ENCODE results near the gene ADCY7.
"Not testable (repeated sequence)": the region's sequence is repeated elsewhere in the genome, so short reads cannot be mapped to it uniquely, and the experiment has no call there.

Gene ADCY7

GRCh38 chr16:50332599-50332998, 66.2 kb downstream of the ADCY7 start:
- DNase-seq (ENCODE audit: low read depth in 4 of 4, low spot score in 1 of 4) = no peak

- DNase-seq (ENCODE audit: low read depth in 4 of 4, low spot score in 1 of 4) = no peak
These were observed 68.0 kb downstream of the ADCY7 start for GRCh38 chr16:50334106-50334975.

- DNase-seq (ENCODE audit: low read depth in 4 of 4, low spot score in 1 of 4) = no peak
These were observed 69.0 kb downstream of the ADCY7 start for GRCh38 chr16:50335196-50335958.

- DNase-seq (ENCODE audit: low read depth in 4 of 4, low spot score in 1 of 4) = no peak
These were observed 70.5 kb downstream of the ADCY7 start for GRCh38 chr16:50336884-50337283.

GRCh38 chr16:50338371-50339231, 72.2 kb downstream of the ADCY7 start:
- DNase-seq (ENCODE audit: low read depth in 4 of 4, low spot score in 1 of 4) = no peak

- no peak for DNase-seq (ENCODE audit: low read depth in 4 of 4, low spot score in 1 of 4)
These were observed 74.2 kb downstream of the ADCY7 start for GRCh38 chr16:50340578-50340977.

GRCh38 chr16:50343566-50343965, 77.2 kb downstream of the ADCY7 start:
- DNase-seq (ENCODE audit: low read depth in 4 of 4, low spot score in 1 of 4) = not testable (repeated sequence)

- not testable (repeated sequence) for DNase-seq (ENCODE audit: low read depth in 4 of 4, low spot score in 1 of 4)
These were observed 78.9 kb downstream of the ADCY7 start for GRCh38 chr16:50345210-50345609.

GRCh38 chr16:50351116-50351515, 84.8 kb downstream of the ADCY7 start:
- DNase-seq (ENCODE audit: low read depth in 4 of 4, low spot score in 1 of 4) = no peak

GRCh38 chr16:50351952-50352351, 85.6 kb downstream of the ADCY7 start:
- DNase-seq (ENCODE audit: low read depth in 4 of 4, low spot score in 1 of 4) = no peak

GRCh38 chr16:50354082-50354481, 87.7 kb downstream of the ADCY7 start:
- no peak for DNase-seq (ENCODE audit: low read depth in 4 of 4, low spot score in 1 of 4)

- DNase-seq (ENCODE audit: low read depth in 4 of 4, low spot score in 1 of 4) = no peak
These were observed 88.5 kb downstream of the ADCY7 start for GRCh38 chr16:50354629-50355456.

GRCh38 chr16:50359626-50360025, 93.3 kb downstream of the ADCY7 start:
- DNase-seq (ENCODE audit: low read depth in 4 of 4, low spot score in 1 of 4) = no peak

- DNase-seq (ENCODE audit: low read depth in 4 of 4, low spot score in 1 of 4) = no peak
These were observed 93.9 kb downstream of the ADCY7 start for GRCh38 chr16:50360033-50360778.

GRCh38 chr16:50360779-50361178, 94.4 kb downstream of the ADCY7 start:
- no peak for DNase-seq (ENCODE audit: low read depth in 4 of 4, low spot score in 1 of 4)

GRCh38 chr16:50363656-50364055, 97.3 kb downstream of the ADCY7 start:
- DNase-seq (ENCODE audit: low read depth in 4 of 4, low spot score in 1 of 4) = no peak

GRCh38 chr16:50365791-50366575, 99.6 kb downstream of the ADCY7 start:
- DNase-seq (ENCODE audit: low read depth in 4 of 4, low spot score in 1 of 4) = no peak

Measured in stimulated activated CD4-positive, alpha-beta T cell treated with anti-CD3 and anti-CD28 coated beads, Interleukin-1b, Interleukin-23, amount 100 ng/mL, for 24 hours (primary cell).